ENCODE results near the gene DICER1.

Gene DICER1

GRCh38 chr14:95133282-95133681 is 24.0 kb downstream of the DICER1 start:
- H3K9ac ChIP-seq (ENCODE audit: low read length), result no peak overlapping the region
- no peaks in the 10 kb centered on the region for H3K27me3 ChIP-seq (ENCODE audit: control insufficient read depth in 1 of 2, insufficient read depth in 2 of 2, low read length in 2 of 2)
- peaks cover 15% of the 10 kb centered on the region for H3K36me3 ChIP-seq (ENCODE audit: insufficient read depth, low read length)
- H3K9me3 ChIP-seq (ENCODE audit: low read length), result no peaks in the 10 kb centered on the region
- no peak overlapping the region for H3K4me3 ChIP-seq (ENCODE audit: low read depth in 1 of 2, low read length in 2 of 2)
- peaks cover 21% of the 10 kb centered on the region for H3K4me1 ChIP-seq (ENCODE audit: insufficient read depth, low read length)
- H3K27ac ChIP-seq (ENCODE audit: low read depth, low read length), result no peak overlapping the region

GRCh38 chr14:95132760-95133159 is 24.6 kb downstream of the DICER1 start:
- H3K27me3 ChIP-seq (ENCODE audit: control insufficient read depth in 1 of 2, insufficient read depth in 2 of 2, low read length in 2 of 2), result no peaks in the 10 kb centered on the region
- H3K4me3 ChIP-seq (ENCODE audit: low read depth in 1 of 2, low read length in 2 of 2), result no peak overlapping the region
- H3K9ac ChIP-seq (ENCODE audit: low read length), result no peak overlapping the region
- no peak overlapping the region for H3K27ac ChIP-seq (ENCODE audit: low read depth, low read length)
- H3K9me3 ChIP-seq (ENCODE audit: low read length), result no peaks in the 10 kb centered on the region
- H3K36me3 ChIP-seq (ENCODE audit: insufficient read depth, low read length), result peaks cover 15% of the 10 kb centered on the region
- H3K4me1 ChIP-seq (ENCODE audit: insufficient read depth, low read length), result peaks cover 18% of the 10 kb centered on the region

GRCh38 chr14:95130549-95130948 is 26.8 kb downstream of the DICER1 start:
- Histone ChIP-seq H3K4me3 (ENCODE audit: low read depth in 1 of 2, low read length in 2 of 2) (no peak overlapping the region), H3K9ac (ENCODE audit: low read length) (no peak overlapping the region), H3K36me3 (ENCODE audit: insufficient read depth, low read length) (peaks cover 20% of the 10 kb centered on the region), H3K9me3 (ENCODE audit: low read length) (no peaks in the 10 kb centered on the region), H3K4me1 (ENCODE audit: insufficient read depth, low read length) (peaks cover 8% of the 10 kb centered on the region), H3K27ac (ENCODE audit: low read depth, low read length) (no peak overlapping the region), H3K27me3 (ENCODE audit: control insufficient read depth in 1 of 2, insufficient read depth in 2 of 2, low read length in 2 of 2) (no peaks in the 10 kb centered on the region)

GRCh38 chr14:95128140-95128539 is 29.2 kb downstream of the DICER1 start:
- H3K9ac ChIP-seq (ENCODE audit: low read length), result no peak overlapping the region
- peaks cover under 1% of the 10 kb centered on the region for H3K4me1 ChIP-seq (ENCODE audit: insufficient read depth, low read length)
- H3K27me3 ChIP-seq (ENCODE audit: control insufficient read depth in 1 of 2, insufficient read depth in 2 of 2, low read length in 2 of 2), result no peaks in the 10 kb centered on the region
- H3K27ac ChIP-seq (ENCODE audit: low read depth, low read length), result no peak overlapping the region
- no peaks in the 10 kb centered on the region for H3K9me3 ChIP-seq (ENCODE audit: low read length)
- no peak overlapping the region for H3K4me3 ChIP-seq (ENCODE audit: low read depth in 1 of 2, low read length in 2 of 2)
- H3K36me3 ChIP-seq (ENCODE audit: insufficient read depth, low read length), result peaks cover 40% of the 10 kb centered on the region

- Histone ChIP-seq H3K4me3 (ENCODE audit: low read depth in 1 of 2, low read length in 2 of 2) (no peak overlapping the region), H3K9ac (ENCODE audit: low read length) (no peak overlapping the region), H3K9me3 (ENCODE audit: low read length) (no peaks in the 10 kb centered on the region), H3K4me1 (ENCODE audit: insufficient read depth, low read length) (no peaks in the 10 kb centered on the region), H3K27me3 (ENCODE audit: control insufficient read depth in 1 of 2, insufficient read depth in 2 of 2, low read length in 2 of 2) (no peaks in the 10 kb centered on the region), H3K27ac (ENCODE audit: low read depth, low read length) (no peak overlapping the region), H3K36me3 (ENCODE audit: insufficient read depth, low read length) (peaks cover 39% of the 10 kb centered on the region)
These were observed 29.8 kb downstream of the DICER1 start for GRCh38 chr14:95127531-95127911.

GRCh38 chr14:95126906-95127530 is 30.3 kb downstream of the DICER1 start:
- Histone ChIP-seq H3K27me3 (ENCODE audit: control insufficient read depth in 1 of 2, insufficient read depth in 2 of 2, low read length in 2 of 2) (no peaks in the 10 kb centered on the region), H3K36me3 (ENCODE audit: insufficient read depth, low read length) (peaks cover 35% of the 10 kb centered on the region), H3K27ac (ENCODE audit: low read depth, low read length) (no peak overlapping the region), H3K4me1 (ENCODE audit: insufficient read depth, low read length) (no peaks in the 10 kb centered on the region), H3K9ac (ENCODE audit: low read length) (no peak overlapping the region), H3K9me3 (ENCODE audit: low read length) (no peaks in the 10 kb centered on the region), H3K4me3 (ENCODE audit: low read depth in 1 of 2, low read length in 2 of 2) (no peak overlapping the region)

GRCh38 chr14:95125915-95126314 is 31.4 kb downstream of the DICER1 start:
- Histone ChIP-seq H3K4me1 (ENCODE audit: insufficient read depth, low read length) (no peaks in the 10 kb centered on the region), H3K9ac (ENCODE audit: low read length) (no peak overlapping the region), H3K36me3 (ENCODE audit: insufficient read depth, low read length) (peaks cover 31% of the 10 kb centered on the region), H3K27me3 (ENCODE audit: control insufficient read depth in 1 of 2, insufficient read depth in 2 of 2, low read length in 2 of 2) (no peaks in the 10 kb centered on the region), H3K9me3 (ENCODE audit: low read length) (no peaks in the 10 kb centered on the region), H3K4me3 (ENCODE audit: low read depth in 1 of 2, low read length in 2 of 2) (no peak overlapping the region), H3K27ac (ENCODE audit: low read depth, low read length) (no peak overlapping the region)

GRCh38 chr14:95125221-95125620 is 32.1 kb downstream of the DICER1 start:
- no peaks in the 10 kb centered on the region for H3K9me3 ChIP-seq (ENCODE audit: low read length)
- H3K4me1 ChIP-seq (ENCODE audit: insufficient read depth, low read length), result no peaks in the 10 kb centered on the region
- peaks cover 31% of the 10 kb centered on the region for H3K36me3 ChIP-seq (ENCODE audit: insufficient read depth, low read length)
- H3K4me3 ChIP-seq (ENCODE audit: low read depth in 1 of 2, low read length in 2 of 2), result no peak overlapping the region
- no peak overlapping the region for H3K9ac ChIP-seq (ENCODE audit: low read length)
- H3K27ac ChIP-seq (ENCODE audit: low read depth, low read length), result no peak overlapping the region
- H3K27me3 ChIP-seq (ENCODE audit: control insufficient read depth in 1 of 2, insufficient read depth in 2 of 2, low read length in 2 of 2), result no peaks in the 10 kb centered on the region

- Histone ChIP-seq H3K9me3 (ENCODE audit: low read length) (no peaks in the 10 kb centered on the region), H3K27me3 (ENCODE audit: control insufficient read depth in 1 of 2, insufficient read depth in 2 of 2, low read length in 2 of 2) (no peaks in the 10 kb centered on the region), H3K4me1 (ENCODE audit: insufficient read depth, low read length) (peaks cover 7% of the 10 kb centered on the region), H3K36me3 (ENCODE audit: insufficient read depth, low read length) (peaks cover 27% of the 10 kb centered on the region), H3K4me3 (ENCODE audit: low read depth in 1 of 2, low read length in 2 of 2) (no peak overlapping the region), H3K9ac (ENCODE audit: low read length) (no peak overlapping the region), H3K27ac (ENCODE audit: low read depth, low read length) (no peak overlapping the region)
These were observed 33.3 kb downstream of the DICER1 start for GRCh38 chr14:95123891-95124579.

GRCh38 chr14:95122621-95122945 is 34.7 kb downstream of the DICER1 start:
- Histone ChIP-seq H3K9me3 (ENCODE audit: low read length) (no peaks in the 10 kb centered on the region), H3K27me3 (ENCODE audit: control insufficient read depth in 1 of 2, insufficient read depth in 2 of 2, low read length in 2 of 2) (no peaks in the 10 kb centered on the region), H3K27ac (ENCODE audit: low read depth, low read length) (no peak overlapping the region), H3K36me3 (ENCODE audit: insufficient read depth, low read length) (peaks cover 31% of the 10 kb centered on the region), H3K4me3 (ENCODE audit: low read depth in 1 of 2, low read length in 2 of 2) (no peak overlapping the region), H3K9ac (ENCODE audit: low read length) (no peak overlapping the region), H3K4me1 (ENCODE audit: insufficient read depth, low read length) (peaks cover 7% of the 10 kb centered on the region)

- no peaks in the 10 kb centered on the region for H3K9me3 ChIP-seq (ENCODE audit: low read length)
- H3K27me3 ChIP-seq (ENCODE audit: control insufficient read depth in 1 of 2, insufficient read depth in 2 of 2, low read length in 2 of 2), result no peaks in the 10 kb centered on the region
- no peak overlapping the region for H3K27ac ChIP-seq (ENCODE audit: low read depth, low read length)
- no peak overlapping the region for H3K9ac ChIP-seq (ENCODE audit: low read length)
- peaks cover 35% of the 10 kb centered on the region for H3K36me3 ChIP-seq (ENCODE audit: insufficient read depth, low read length)
- peaks cover 7% of the 10 kb centered on the region for H3K4me1 ChIP-seq (ENCODE audit: insufficient read depth, low read length)
- H3K4me3 ChIP-seq (ENCODE audit: low read depth in 1 of 2, low read length in 2 of 2), result no peak overlapping the region
These were observed 35.3 kb downstream of the DICER1 start for GRCh38 chr14:95121911-95122620.

Measured in muscle layer of colon (tissue), 2 donors.